GM15510 (cell line): ENCODE data around the gene SCNM1.

Source experiments
- POLR2A ChIP-seq: IDR thresholded peaks from 3 replicates; pipeline ENCODE4 v1.6.1; 2011; ENCODE audit warnings: borderline replicate concordance; ENCODE audit not compliant: insufficient read length; ENCODE audit errors: extremely low read depth

Gene SCNM1

GRCh38 chr1:151144474-151145303, 21.3 kb upstream of the SCNM1 start:
- TF ChIP-seq POLR2A = no peak

- no peak for TF ChIP-seq POLR2A
These were observed 20.5 kb upstream of the SCNM1 start for GRCh38 chr1:151145304-151146071.

GRCh38 chr1:151146072-151146411, 19.9 kb upstream of the SCNM1 start:
- TF ChIP-seq POLR2A = no peak

- TF ChIP-seq POLR2A = peak; percentile 24
These were observed 19.4 kb upstream of the SCNM1 start, which contains the start of gene SEMA6C for GRCh38 chr1:151146412-151147131. TSS of gene SEMA6C (minus strand) at chr1:151146631. CDS start at chr1:151142621, 4,010 bp downstream.

- TF ChIP-seq POLR2A = no peak
These were observed 18.8 kb upstream of the SCNM1 start for GRCh38 chr1:151147132-151147503.

GRCh38 chr1:151147665-151148064, 18.3 kb upstream of the SCNM1 start:
- TF ChIP-seq POLR2A = no peak

- peak; percentile 30 for TF ChIP-seq POLR2A
These were observed 9.5 kb upstream of the SCNM1 start, which contains the start of gene TNFAIP8L2 for GRCh38 chr1:151156515-151156819. TSS of gene TNFAIP8L2 (plus strand) at chr1:151156649. CDS start at chr1:151158698, 2,049 bp downstream.

- TF ChIP-seq POLR2A = no peak
These were observed 8.8 kb upstream of the SCNM1 start for GRCh38 chr1:151157067-151157531.

GRCh38 chr1:151158326-151158725, 7.6 kb upstream of the SCNM1 start:
- no peak for TF ChIP-seq POLR2A

- no peak for TF ChIP-seq POLR2A
These were observed 7.1 kb upstream of the SCNM1 start for GRCh38 chr1:151158751-151159251.

- TF ChIP-seq POLR2A = no peak
These were observed 6.6 kb upstream of the SCNM1 start for GRCh38 chr1:151159373-151159772.

GRCh38 chr1:151164732-151165280, 1.1 kb upstream of the SCNM1 start:
- TF ChIP-seq POLR2A = no peak

- no peak for TF ChIP-seq POLR2A
These were observed 635 bp upstream of the SCNM1 start for GRCh38 chr1:151165281-151165737.

GRCh38 chr1:151166505-151166956, 587 bp downstream of the SCNM1 start:
- TF ChIP-seq POLR2A = no peak

- TF ChIP-seq POLR2A = no peak
These were observed 1.2 kb downstream of the SCNM1 start for GRCh38 chr1:151167116-151167515.

- no peak for TF ChIP-seq POLR2A
These were observed 5.2 kb downstream of the SCNM1 start for GRCh38 chr1:151171190-151171589.
